UCSD-AML1 (cell line): ENCODE measurements around the gene TCEA2.
"Not testable (repeated sequence)": the region's sequence is repeated elsewhere in the genome, so short reads cannot be mapped to it uniquely, and the experiment has no call there.

ENCODE experiments used
- DNase-seq: peaks from one replicate; lab custom pipeline; 2025; ENCODE audit not compliant: unreplicated experiment; lab: John Stamatoyannopoulos, UW

Gene TCEA2

GRCh38 chr20:64106435-64106961 is 43.5 kb downstream of the TCEA2 start:
- no peak for DNase-seq

GRCh38 chr20:64106981-64107735 is 44.2 kb downstream of the TCEA2 start, which contains the start of gene NPBWR2:
Gene NPBWR2, minus strand, starts transcription at chr20:64107565. Its CDS starts 734 bp downstream, at chr20:64106831.
- no peak for DNase-seq

- peak; percentile 26 for DNase-seq
Measured at GRCh38 chr20:64107736-64108457, 44.9 kb downstream of the TCEA2 start.

GRCh38 chr20:64108731-64109681 is 46.0 kb downstream of the TCEA2 start:
- DNase-seq: no peak

GRCh38 chr20:64109831-64110391 is 46.9 kb downstream of the TCEA2 start:
- DNase-seq: no peak

GRCh38 chr20:64110411-64111068 is 47.5 kb downstream of the TCEA2 start:
- DNase-seq: no peak

GRCh38 chr20:64111841-64112641 is 49.0 kb downstream of the TCEA2 start:
- peak; percentile 43 for DNase-seq

- no peak for DNase-seq
Measured at GRCh38 chr20:64112691-64113443, 49.9 kb downstream of the TCEA2 start.

- no peak for DNase-seq
Measured at GRCh38 chr20:64113444-64113775, 50.4 kb downstream of the TCEA2 start.

GRCh38 chr20:64113796-64114355 is 50.9 kb downstream of the TCEA2 start:
- DNase-seq: no peak

- no peak for DNase-seq
Measured at GRCh38 chr20:64114356-64114971, 51.5 kb downstream of the TCEA2 start.

- DNase-seq: no peak
Measured at GRCh38 chr20:64115171-64115911, 52.3 kb downstream of the TCEA2 start.

GRCh38 chr20:64116016-64116415 is 53.0 kb downstream of the TCEA2 start:
- no peak for DNase-seq

- no peak for DNase-seq
Measured at GRCh38 chr20:64116541-64117431, 53.8 kb downstream of the TCEA2 start.

GRCh38 chr20:64117432-64117777 is 54.4 kb downstream of the TCEA2 start:
- DNase-seq: not testable (repeated sequence)

- no peak for DNase-seq
Measured at GRCh38 chr20:64119301-64119680, 56.3 kb downstream of the TCEA2 start.
